Right lobe of liver (tissue), 4 donors: ENCODE measurements around the gene HLF.

Source experiments
- POLR2A ChIP-seq: fragments of 450-650 bp; IDR thresholded peaks from one replicate; pipeline ENCODE4 v1.6.1; 2017; ENCODE audit warnings: antibody characterized with exemption, mild to moderate bottlenecking
- TF ChIP-seq, protein P1 (sequence below), 4 donors: fragments of 200-600 bp in 3 of 4; fragments of 450-650 bp in 1 of 4; IDR thresholded peaks; one replicate each; pipeline versions ENCODE4 v1.5.1 to v1.8.0; 2016 to 2022; ENCODE audit warnings: antibody characterized with exemption in 4 of 4, mild to moderate bottlenecking in 2 of 4
- donor health status: DM: no; HTN: no; CAD: no.
- donor health status: DM: no; HTN: no; CAD: no.
- donor health status: DM: no; HTN: yes; CAD: no.

DNA sequence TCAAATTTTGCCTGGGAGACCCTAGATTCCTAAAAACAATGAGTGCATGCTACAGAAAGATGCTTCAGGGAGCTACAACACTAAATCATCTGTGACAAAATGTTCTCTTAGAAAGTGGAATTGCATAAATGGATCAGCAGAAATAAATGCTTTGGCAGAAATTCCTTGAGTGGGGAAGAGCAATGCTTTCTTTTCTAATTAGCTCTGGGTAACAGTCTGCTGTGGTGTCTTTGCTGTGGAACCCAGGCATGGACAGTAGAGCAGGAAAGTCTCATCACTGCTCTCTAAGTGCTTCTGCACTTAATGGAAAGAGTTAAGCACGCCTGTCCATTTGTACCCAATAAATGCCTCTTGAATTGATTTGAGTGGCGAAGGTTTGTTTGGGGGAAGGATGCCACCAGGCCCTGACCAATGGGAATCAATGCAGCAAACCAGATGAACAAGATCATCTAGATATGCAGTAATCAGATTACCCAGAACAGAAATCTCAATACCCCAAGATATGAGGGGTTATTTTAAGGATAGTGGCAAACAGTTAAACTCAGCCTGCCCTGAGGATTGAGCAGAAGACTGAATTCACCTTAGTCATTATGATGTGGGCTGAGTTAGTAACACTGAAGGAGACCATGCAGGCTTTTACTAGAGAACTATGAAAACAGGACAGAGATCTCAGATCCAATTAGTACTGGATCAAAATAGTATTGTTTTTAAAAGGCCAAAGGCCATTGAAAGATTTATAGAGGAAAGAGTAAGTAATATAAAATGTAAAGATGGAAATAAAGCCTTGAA is 13.6 kb downstream of the HLF start:
- TF ChIP-seq, protein P1, sequence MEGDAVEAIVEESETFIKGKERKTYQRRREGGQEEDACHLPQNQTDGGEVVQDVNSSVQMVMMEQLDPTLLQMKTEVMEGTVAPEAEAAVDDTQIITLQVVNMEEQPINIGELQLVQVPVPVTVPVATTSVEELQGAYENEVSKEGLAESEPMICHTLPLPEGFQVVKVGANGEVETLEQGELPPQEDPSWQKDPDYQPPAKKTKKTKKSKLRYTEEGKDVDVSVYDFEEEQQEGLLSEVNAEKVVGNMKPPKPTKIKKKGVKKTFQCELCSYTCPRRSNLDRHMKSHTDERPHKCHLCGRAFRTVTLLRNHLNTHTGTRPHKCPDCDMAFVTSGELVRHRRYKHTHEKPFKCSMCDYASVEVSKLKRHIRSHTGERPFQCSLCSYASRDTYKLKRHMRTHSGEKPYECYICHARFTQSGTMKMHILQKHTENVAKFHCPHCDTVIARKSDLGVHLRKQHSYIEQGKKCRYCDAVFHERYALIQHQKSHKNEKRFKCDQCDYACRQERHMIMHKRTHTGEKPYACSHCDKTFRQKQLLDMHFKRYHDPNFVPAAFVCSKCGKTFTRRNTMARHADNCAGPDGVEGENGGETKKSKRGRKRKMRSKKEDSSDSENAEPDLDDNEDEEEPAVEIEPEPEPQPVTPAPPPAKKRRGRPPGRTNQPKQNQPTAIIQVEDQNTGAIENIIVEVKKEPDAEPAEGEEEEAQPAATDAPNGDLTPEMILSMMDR (IDR thresholded peaks at IDR 0.05) = no peak
- no peak for TF ChIP-seq POLR2A
